Stimulated activated CD4-positive, alpha-beta T cell treated with anti-CD3 and anti-CD28 coated beads, Interleukin-4, amount 100 ng/mL, for 1 hour (primary cell): Measurements from ENCODE around the gene PITX2.
"Not testable (repeated sequence)": the region's sequence is repeated elsewhere in the genome, so short reads cannot be mapped to it uniquely, and the experiment has no call there.

ENCODE experiments used
- DNase-seq: peaks from one replicate; pipeline ENCODE4 v3.0.0-alpha.2; 2020

Gene PITX2

DNA sequence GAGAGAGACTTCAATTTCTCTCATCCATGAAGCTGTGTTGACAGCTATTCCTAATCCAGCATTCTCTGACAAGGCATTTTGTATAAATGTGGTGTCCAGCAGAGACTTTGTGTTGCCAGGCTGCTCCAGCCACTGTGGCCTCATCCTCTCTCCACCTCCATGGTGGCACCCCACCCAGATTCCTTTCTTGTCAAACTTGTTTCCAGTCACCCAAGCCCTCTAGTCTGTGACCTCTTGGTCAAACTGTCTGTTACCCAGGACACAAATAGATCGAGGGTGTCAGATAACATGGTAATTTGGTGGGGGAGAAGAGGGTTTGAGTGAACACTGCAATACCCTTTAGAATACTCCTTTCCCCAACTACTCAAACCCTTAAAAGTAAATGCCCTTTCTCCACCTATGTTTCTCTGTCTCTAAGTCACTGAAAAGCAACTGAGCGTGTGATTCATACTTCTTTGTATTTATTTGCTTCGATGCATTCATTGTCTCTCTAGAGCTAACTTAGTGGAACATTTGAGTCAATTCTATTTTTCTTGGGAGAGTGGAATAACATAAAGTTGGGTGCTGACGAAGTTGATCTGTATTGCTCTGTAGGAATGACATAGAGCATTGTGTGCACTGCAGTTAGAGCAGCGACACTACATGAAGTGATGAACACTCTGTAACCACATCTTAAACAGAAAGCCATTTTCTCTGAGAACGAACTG is 13.7 kb downstream of the PITX2 start:
- no peak for DNase-seq

GRCh38 chr4:110605077-110605476 is 17.8 kb downstream of the PITX2 start:
- DNase-seq: no peak

DNA sequence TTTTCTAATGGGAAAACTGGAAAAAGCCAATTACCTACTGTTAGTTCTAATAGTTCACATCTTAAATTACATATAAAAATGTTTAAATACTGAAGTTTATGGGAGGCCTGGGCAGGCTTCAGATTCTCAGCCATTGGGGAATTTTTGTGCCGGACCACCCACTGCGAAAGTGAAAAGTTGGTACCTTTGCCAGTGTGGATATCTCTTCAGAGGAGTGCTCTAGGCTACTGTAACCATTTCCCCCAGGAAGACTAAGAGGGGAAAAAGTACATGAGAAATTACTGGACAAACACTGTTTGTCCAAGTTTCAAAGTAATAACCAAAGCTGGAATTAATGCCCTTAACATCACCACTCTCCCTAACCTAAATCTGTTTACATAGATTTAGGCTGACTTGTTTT is 20.8 kb downstream of the PITX2 start:
- no peak for DNase-seq

DNA sequence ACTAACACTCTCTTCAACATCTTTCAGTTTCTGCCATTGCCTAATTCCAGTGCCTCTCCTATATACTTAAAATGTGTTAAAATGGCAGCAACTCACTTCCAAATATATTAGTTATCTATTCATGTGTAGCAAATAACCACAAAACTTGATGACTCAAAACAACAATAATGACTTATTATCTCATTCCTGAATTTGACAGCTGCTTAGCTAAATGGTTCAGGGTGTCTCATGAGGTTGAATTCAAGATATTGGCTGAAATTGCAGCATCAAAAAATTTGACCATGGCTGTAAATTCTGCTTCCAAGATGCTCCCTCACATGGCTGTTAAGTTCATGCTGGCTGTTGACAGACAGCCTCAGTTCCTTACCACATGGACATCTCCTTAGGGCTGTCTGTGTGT is 25.3 kb downstream of the PITX2 start:
- no peak for DNase-seq

GRCh38 chr4:110596431-110596830 is 26.4 kb downstream of the PITX2 start:
- DNase-seq: no peak

DNA sequence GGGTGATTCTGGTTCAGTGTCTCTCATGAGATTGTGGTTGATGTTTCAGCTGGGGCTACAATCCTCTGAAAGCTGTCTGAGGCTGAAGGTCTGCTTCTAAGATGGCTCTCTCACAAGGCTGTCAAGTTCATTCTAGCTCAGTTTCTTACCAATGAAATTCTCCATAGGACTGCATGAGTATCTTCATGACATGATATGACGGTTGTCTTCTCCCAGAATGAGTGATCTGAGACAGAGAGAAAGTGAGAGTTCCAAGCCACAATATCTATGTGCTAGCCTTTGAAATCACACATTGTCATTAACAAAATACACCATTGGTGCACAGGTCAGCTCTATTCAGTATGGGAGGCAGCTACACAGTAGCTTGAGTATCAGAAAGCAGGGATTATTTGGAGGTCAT is 27.3 kb downstream of the PITX2 start:
- DNase-seq: no peak

- no peak for DNase-seq
Observed at GRCh38 chr4:110589297-110589696, 33.6 kb downstream of the PITX2 start.

DNA sequence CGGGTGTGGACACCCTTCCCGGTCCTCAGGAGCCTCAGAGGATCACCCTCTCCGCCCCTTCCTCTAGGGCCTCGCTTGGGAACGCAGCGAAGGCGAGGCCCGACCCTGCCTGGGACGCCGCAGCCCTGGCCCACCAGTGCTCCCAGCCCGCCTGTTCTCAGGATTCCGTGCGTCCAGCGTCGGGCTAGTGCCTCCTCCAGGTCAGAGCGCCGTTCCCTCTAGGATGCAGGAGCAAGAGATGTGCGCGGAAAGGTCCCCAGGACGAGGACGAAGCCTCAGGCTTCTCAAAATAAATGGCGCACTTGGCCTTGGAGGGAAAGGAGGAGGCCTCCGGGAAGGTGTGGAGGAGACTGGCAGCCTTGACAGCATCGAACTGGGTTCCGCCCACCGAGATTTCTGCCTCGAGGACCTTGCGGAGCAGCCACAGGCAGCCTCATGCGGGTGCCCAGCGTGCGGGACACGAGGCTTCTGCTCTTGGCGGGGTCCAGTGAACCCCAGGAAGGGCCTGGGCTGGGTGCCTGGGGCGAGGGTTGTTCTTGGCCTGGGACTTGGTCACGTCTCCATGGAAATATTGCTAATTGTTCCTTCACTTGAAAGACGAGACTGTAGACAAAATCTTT is 35.1 kb downstream of the PITX2 start:
- DNase-seq: no peak

- DNase-seq: no peak
Observed at GRCh38 chr4:110586131-110586850, 36.6 kb downstream of the PITX2 start.

GRCh38 chr4:110576696-110577095 is 46.2 kb downstream of the PITX2 start:
- not testable (repeated sequence) for DNase-seq
